Keratinocyte (primary cell): ENCODE results near the gene NCOR1. TPM values are rescaled to one million over a fixed set of nuclear protein-coding genes. Genes with fewer than 3 reads are reported as not detected.

ENCODE experiments used
- DNase-seq: peaks from one replicate; pipeline ENCODE4 v3.0.0-alpha.2; 2011; ENCODE audit warnings: low read depth, missing footprints, low spot score
- FAIRE-seq: peaks from 2 replicates; lab custom pipeline; 2011; peaks lifted over from hg19 to GRCh38; lab: Jason Lieb, UNC
- H2AFZ ChIP-seq: 2 replicates; pipeline ENCODE4 v1.6.0; 2012; ENCODE audit warnings: low read length, control low read depth, inconsistent platforms; ENCODE audit not compliant: control insufficient read depth
- H3K27ac ChIP-seq: 2 replicates; pipeline ENCODE4 v1.5.1; 2011; ENCODE audit warnings: low read length; ENCODE audit not compliant: control insufficient read depth, insufficient read depth
- H3K27me3 ChIP-seq: 3 replicates; pipeline ENCODE4 v1.6.0; 2011; ENCODE audit warnings: low read length; ENCODE audit not compliant: control insufficient read depth, insufficient read depth; ENCODE audit errors: extremely low read depth
- H3K36me3 ChIP-seq, 2 experiments: 2 replicates in 1 of 2; 3 replicates in 1 of 2; pipeline ENCODE4 v1.5.1; 2011; ENCODE audit warnings: low read length in 2 of 2, mild to moderate bottlenecking in 1 of 2; ENCODE audit not compliant: control insufficient read depth in 2 of 2, insufficient read depth in 2 of 2; ENCODE audit errors: extremely low read depth in 1 of 2
- H3K4me1 ChIP-seq: 3 replicates; pipeline ENCODE4 v1.5.1; 2011; ENCODE audit warnings: low read length; ENCODE audit not compliant: control insufficient read depth, insufficient read depth; ENCODE audit errors: extremely low read depth
- H3K4me2 ChIP-seq: 3 replicates; pipeline ENCODE4 v1.6.0; 2011; ENCODE audit warnings: low read depth, low read length; ENCODE audit not compliant: control insufficient read depth, insufficient read depth; ENCODE audit errors: extremely low read depth
- H3K4me3 ChIP-seq, 3 experiments: fragments of 200-600 bp in 1 of 3; sonication (generic) in 1 of 3; 2 replicates in 2 of 3; 3 replicates in 1 of 3; pipeline ENCODE4 v1.5.1; 2011 to 2016; ENCODE audit warnings: low read length in 3 of 3, mild to moderate bottlenecking in 3 of 3, control low read depth in 2 of 3, inconsistent platforms in 1 of 3, low read depth in 1 of 3, mixed read lengths in 1 of 3, mixed run types in 1 of 3, moderate library complexity in 1 of 3; ENCODE audit not compliant: control insufficient read depth in 2 of 3, insufficient read depth in 2 of 3; ENCODE audit errors: extremely low read depth in 1 of 3
- H3K79me2 ChIP-seq: 2 replicates; pipeline ENCODE4 v1.6.0; 2012; ENCODE audit warnings: low read length; ENCODE audit not compliant: control insufficient read depth, insufficient read depth
- H3K9ac ChIP-seq: 3 replicates; pipeline ENCODE4 v1.6.0; 2011; ENCODE audit warnings: low read length; ENCODE audit not compliant: control insufficient read depth, insufficient read depth; ENCODE audit errors: extremely low read depth
- H3K9me1 ChIP-seq: 3 replicates; pipeline ENCODE4 v1.6.0; 2011; ENCODE audit warnings: low read length; ENCODE audit not compliant: control insufficient read depth, insufficient read depth; ENCODE audit errors: extremely low read depth
- H3K9me3 ChIP-seq: 2 replicates; pipeline ENCODE4 v1.5.1; 2012; ENCODE audit warnings: low read depth, low read length; ENCODE audit not compliant: control insufficient read depth
- H4K20me1 ChIP-seq: 3 replicates; pipeline ENCODE4 v1.6.0; 2011; ENCODE audit warnings: low read length; ENCODE audit not compliant: control insufficient read depth, insufficient read depth; ENCODE audit errors: extremely low read depth
- CTCF ChIP-seq, 3 experiments: IDR thresholded peaks in 1 of 3; conservative IDR thresholded peaks in 1 of 3; optimal IDR thresholded peaks in 1 of 3; 2 replicates in 2 of 3; 3 replicates in 1 of 3; pipeline versions ENCODE3 to v1.5.1; 2011; ENCODE audit warnings: low read length in 3 of 3, mild to moderate bottlenecking in 3 of 3, moderate library complexity in 2 of 3, control low read depth in 1 of 3, inconsistent platforms in 1 of 3; ENCODE audit not compliant: insufficient read depth in 2 of 3; ENCODE audit errors: extremely low read depth in 1 of 3
- EZH2 ChIP-seq: IDR thresholded peaks from one replicate; pipeline ENCODE4 v1.6.1; 2012; ENCODE audit warnings: inconsistent platforms, mild to moderate bottlenecking, low read length, moderate library complexity
- dilution Hi-C: fragments of 300-500 bp; cut with MboI; formaldehyde crosslinking; loops from one replicate; pipeline ENCODE4 v1.7.0; 2020; ENCODE audit warnings: low sequenced_read_pairs; ENCODE audit not compliant: extremely low pct_ligation_motif_present
- polyA plus RNA-seq, 5 experiments: library from polyadenylated mRNA; depleted of rRNA in 3 of 5; stranded (reverse) in 3 of 5; stranded (forward) in 1 of 5; unstranded in 1 of 5; fragments of >200 nt; gene quantifications; 1 replicate in 1 of 5; 2 replicates in 3 of 5; 3 replicates in 1 of 5; pipeline versions ENCODE4 v1.2.1 to v1.2.3, GENCODE V29; 2011 to 2012; ENCODE audit warnings: missing spikeins in 2 of 5, low read depth in 1 of 5, low replicate concordance in 1 of 5

NCOR1 gene
- polyA plus RNA-seq, 1 donor (not counting 4 experiments of a cell fraction or from before 2014, with no cell fraction given), result 59.8 TPM

GRCh38 chr17:16258901-16259300 lies 43.6 kb upstream of the NCOR1 start:
- no peak for DNase-seq
- H3K27me3 ChIP-seq, result no peaks in the 10 kb centered on the region
- no peak overlapping the region for H2AFZ ChIP-seq
- no peaks in the 10 kb centered on the region for H4K20me1 ChIP-seq
- no peak for TF ChIP-seq EZH2
- no peak for TF ChIP-seq CTCF (optimal IDR thresholded peaks at IDR 0.05 in 1 of 3, IDR thresholded peaks at IDR 0.05 in 1 of 3, conservative IDR thresholded peaks at IDR 0.05 in 1 of 3; ENCODE audit: extremely low read depth in 1 of 3, insufficient read depth in 2 of 3, low read length in 3 of 3)
- no peaks in the 10 kb centered on the region for H3K9me1 ChIP-seq
- dilution Hi-C loops, result no loop called here
- H3K36me3 ChIP-seq, result peaks cover 0 to 3% of the 10 kb centered on the region in 2 experiments
- no peak overlapping the region for H3K9ac ChIP-seq
- no peak overlapping the region for H3K4me3 ChIP-seq
- H3K9me3 ChIP-seq, result no peaks in the 10 kb centered on the region
- no peak overlapping the region for H3K27ac ChIP-seq
- no peaks in the 10 kb centered on the region for H3K79me2 ChIP-seq
- H3K4me1 ChIP-seq, result no peaks in the 10 kb centered on the region
- no peak for FAIRE-seq
- no peak overlapping the region for H3K4me2 ChIP-seq

GRCh38 chr17:16255481-16255921 lies 40.2 kb upstream of the NCOR1 start:
- Histone ChIP-seq H3K4me3 (no peak overlapping the region), H3K27ac (no peak overlapping the region), H3K4me1 (peaks cover 3% of the 10 kb centered on the region), H3K9ac (no peak overlapping the region), H3K79me2 (no peaks in the 10 kb centered on the region), H3K9me1 (no peaks in the 10 kb centered on the region), H3K4me2 (no peak overlapping the region), H2AFZ (no peak overlapping the region), H3K36me3 (peaks cover 1 to 3% of the 10 kb centered on the region in 2 experiments), H4K20me1 (no peaks in the 10 kb centered on the region), H3K9me3 (no peaks in the 10 kb centered on the region), H3K27me3 (no peaks in the 10 kb centered on the region)
- TF ChIP-seq EZH2 (no peak), CTCF (optimal IDR thresholded peaks at IDR 0.05 in 1 of 3, IDR thresholded peaks at IDR 0.05 in 1 of 3, conservative IDR thresholded peaks at IDR 0.05 in 1 of 3; ENCODE audit: extremely low read depth in 1 of 3, insufficient read depth in 2 of 3, low read length in 3 of 3) (no peak)
- FAIRE-seq (no peak), DNase-seq (no peak)
- dilution Hi-C loops, result no loop called here
